Activated naive CD4-positive, alpha-beta T cell treated with anti-CD3 and anti-CD28 coated beads, Interleukin-2, amount 50 U/mL, for 16 hours (primary cell): ENCODE measurements around the gene NDUFV1.
"Not testable (repeated sequence)": the region's sequence is repeated elsewhere in the genome, so short reads cannot be mapped to it uniquely, and the experiment has no call there.

Experiments
- DNase-seq: peaks from one replicate; pipeline ENCODE4 v3.0.0-alpha.2; 2020

NDUFV1 gene

DNA sequence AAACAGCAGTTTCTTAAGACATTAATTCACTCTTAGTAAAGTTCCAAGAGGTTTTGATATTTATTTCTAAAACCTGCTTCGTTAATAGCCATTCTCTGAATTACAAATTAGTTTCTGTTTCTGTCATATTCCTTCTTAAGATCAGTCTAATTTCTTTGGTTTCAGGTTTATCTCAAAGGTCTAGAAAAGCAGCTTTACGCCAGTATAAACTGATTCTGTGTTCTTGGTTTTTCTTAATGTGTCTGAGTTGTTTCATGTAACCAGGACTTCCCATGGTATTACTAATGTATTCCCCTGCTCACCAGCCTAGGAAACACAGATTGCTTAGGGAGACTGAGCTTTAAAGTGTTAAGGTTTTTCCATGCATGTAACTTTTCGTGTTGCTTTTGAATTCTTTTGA lies 50.6 kb downstream of the NDUFV1 start:
- DNase-seq: no peak

DNA sequence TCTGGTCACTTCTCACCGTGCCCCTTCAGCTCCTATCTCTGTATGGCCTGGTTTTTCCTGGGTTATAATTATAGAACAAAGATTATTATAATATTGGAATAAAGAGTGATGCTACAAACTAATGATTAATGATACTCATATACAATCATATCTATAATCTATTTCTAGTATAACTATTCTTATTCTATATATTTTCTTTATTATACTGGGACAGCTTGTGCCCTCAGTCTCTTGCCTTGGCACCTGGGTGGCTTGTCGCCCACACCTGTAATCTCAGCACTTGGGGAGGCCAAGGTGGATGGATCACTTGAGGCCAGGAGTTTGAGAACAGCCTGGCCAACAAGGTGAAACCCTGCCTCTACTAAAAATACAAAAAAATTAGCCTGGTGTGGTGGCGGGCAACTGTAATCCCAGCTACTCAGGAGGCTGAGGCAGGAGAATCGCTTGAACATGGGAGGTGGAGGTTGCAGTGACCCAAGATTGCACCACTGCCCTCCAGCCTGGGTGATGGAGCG lies 53.0 kb downstream of the NDUFV1 start:
- DNase-seq: not testable (repeated sequence)

DNA sequence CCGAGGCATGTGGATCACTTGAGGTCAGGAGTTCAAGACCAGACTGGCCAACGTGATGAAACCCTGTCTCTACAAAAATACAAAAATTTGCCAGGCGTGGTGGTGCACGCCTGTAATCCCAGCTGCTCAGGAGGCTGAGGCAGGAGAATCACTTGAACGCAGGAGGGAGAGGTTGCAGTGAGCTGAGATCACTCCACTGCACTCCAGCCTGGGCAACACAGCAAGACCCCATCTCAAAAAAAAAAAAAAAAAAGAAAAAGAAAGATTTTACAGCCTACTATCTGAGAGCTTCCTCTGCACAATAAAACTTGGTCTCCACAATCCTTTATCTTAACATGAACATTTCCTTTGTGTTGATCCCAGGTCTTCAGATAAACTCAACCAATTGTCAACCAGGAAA lies 54.0 kb downstream of the NDUFV1 start:
- DNase-seq: not testable (repeated sequence)
